Measurements from ENCODE around the gene ARIH2.
"Not testable (repeated sequence)": the region's sequence is repeated elsewhere in the genome, so short reads cannot be mapped to it uniquely, and the experiment has no call there.

Gene ARIH2

GRCh38 chr3:49004352-49005302 is 86.0 kb downstream of the ARIH2 start:
- DNase-seq (ENCODE audit: low spot score), result peak; percentile 94

GRCh38 chr3:49005303-49005680 is 86.7 kb downstream of the ARIH2 start:
- no peak for DNase-seq (ENCODE audit: low spot score)

GRCh38 chr3:49005998-49006397 is 87.4 kb downstream of the ARIH2 start:
- DNase-seq (ENCODE audit: low spot score), result no peak

GRCh38 chr3:49006408-49007067 is 87.9 kb downstream of the ARIH2 start:
- peak; percentile 72 for DNase-seq (ENCODE audit: low spot score)

GRCh38 chr3:49007068-49007770 is 88.6 kb downstream of the ARIH2 start, which contains the start of gene WDR6:
TSS of gene WDR6 (plus strand) at chr3:49007391. CDS start at chr3:49007432, 41 bp downstream.
- DNase-seq (ENCODE audit: low spot score), result peak; percentile 96

GRCh38 chr3:49007771-49008528 is 89.3 kb downstream of the ARIH2 start:
- DNase-seq (ENCODE audit: low spot score), result peak; percentile 93

GRCh38 chr3:49008627-49009026 is 90.0 kb downstream of the ARIH2 start:
- not testable (repeated sequence) for DNase-seq (ENCODE audit: low spot score)

- DNase-seq (ENCODE audit: low spot score), result no peak
Measured at GRCh38 chr3:49009396-49009795, 90.8 kb downstream of the ARIH2 start.

GRCh38 chr3:49012441-49013017 is 93.9 kb downstream of the ARIH2 start:
- peak; percentile 43 for DNase-seq (ENCODE audit: low spot score)

GRCh38 chr3:49013113-49013737 is 94.6 kb downstream of the ARIH2 start:
- no peak for DNase-seq (ENCODE audit: low spot score)

GRCh38 chr3:49013738-49014660 is 95.4 kb downstream of the ARIH2 start:
- peak; percentile 69 for DNase-seq (ENCODE audit: low spot score)

GRCh38 chr3:49015072-49015471 is 96.4 kb downstream of the ARIH2 start:
- no peak for DNase-seq (ENCODE audit: low spot score)

- DNase-seq (ENCODE audit: low spot score), result no peak
Measured at GRCh38 chr3:49015765-49016164, 97.1 kb downstream of the ARIH2 start.

GRCh38 chr3:49016414-49017228 is 98.0 kb downstream of the ARIH2 start:
- no peak for DNase-seq (ENCODE audit: low spot score)

GRCh38 chr3:49017229-49017970 is 98.8 kb downstream of the ARIH2 start:
- peak; percentile 52 for DNase-seq (ENCODE audit: low spot score)

- peak; percentile 64 for DNase-seq (ENCODE audit: low spot score)
Measured at GRCh38 chr3:49017971-49018706, 99.5 kb downstream of the ARIH2 start, which contains the start of gene DALRD3. TSS of gene DALRD3 (minus strand) at chr3:49018580. CDS start at chr3:49018564, 16 bp downstream.

GRCh38 chr3:49018707-49019006 is 100.0 kb downstream of the ARIH2 start:
- no peak for DNase-seq (ENCODE audit: low spot score)

- no peak for DNase-seq (ENCODE audit: low spot score)
Measured at GRCh38 chr3:49019941-49020329, 101.3 kb downstream of the ARIH2 start.

All from hematopoietic multipotent progenitor cell treated with erythropoietin and hydrocortisone succinate and interleukin-3 and kit ligand, for 17 days (in vitro differentiated cells).